ENCODE measurements around the gene FAM162A.

FAM162A gene

GRCh38 chr3:122351612-122352011, 32.4 kb upstream of the FAM162A start (continued):
- TF ChIP-seq, protein P1, sequence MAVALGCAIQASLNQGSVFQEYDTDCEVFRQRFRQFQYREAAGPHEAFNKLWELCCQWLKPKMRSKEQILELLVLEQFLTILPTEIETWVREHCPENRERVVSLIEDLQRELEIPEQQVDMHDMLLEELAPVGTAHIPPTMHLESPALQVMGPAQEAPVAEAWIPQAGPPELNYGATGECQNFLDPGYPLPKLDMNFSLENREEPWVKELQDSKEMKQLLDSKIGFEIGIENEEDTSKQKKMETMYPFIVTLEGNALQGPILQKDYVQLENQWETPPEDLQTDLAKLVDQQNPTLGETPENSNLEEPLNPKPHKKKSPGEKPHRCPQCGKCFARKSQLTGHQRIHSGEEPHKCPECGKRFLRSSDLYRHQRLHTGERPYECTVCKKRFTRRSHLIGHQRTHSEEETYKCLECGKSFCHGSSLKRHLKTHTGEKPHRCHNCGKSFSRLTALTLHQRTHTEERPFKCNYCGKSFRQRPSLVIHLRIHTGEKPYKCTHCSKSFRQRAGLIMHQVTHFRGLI (tag by site-specific recombination; IDR thresholded peaks at IDR 0.05) = no peak
- no peak for TF ChIP-seq SP2 (tag by site-specific recombination; IDR thresholded peaks at IDR 0.05)
- no peak for TF ChIP-seq ZNF707 (tag by site-specific recombination; IDR thresholded peaks at IDR 0.05)

DNA sequence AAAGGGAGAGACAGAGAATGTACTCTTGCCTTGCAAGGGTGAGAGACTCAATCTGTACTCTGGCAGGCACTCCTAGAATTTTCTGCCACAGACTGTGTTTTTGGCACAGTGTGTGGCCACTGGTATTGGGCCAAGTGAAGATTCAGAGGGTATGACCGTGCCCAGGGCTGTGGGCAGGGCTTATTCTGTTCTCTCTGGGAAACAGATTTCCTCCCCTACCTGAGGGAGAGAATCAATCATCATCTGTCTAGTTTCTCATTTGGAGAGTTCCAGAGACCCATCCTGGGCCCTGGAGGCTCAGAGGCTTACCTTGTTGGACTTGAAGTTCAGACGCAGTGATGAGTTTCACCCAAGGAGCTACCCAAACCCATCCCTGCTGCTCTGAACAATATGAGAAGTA, 30.8 kb upstream of the FAM162A start:
- CTCF ChIA-PET = no interaction called here
- Histone ChIP-seq H3K4me3 (ENCODE audit: low read depth, low read length) (no peak overlapping the region), H3K27ac (ENCODE audit: extremely low read depth, low read depth, low read length) (no peak overlapping the region), H3K4me1 (ENCODE audit: control insufficient read depth, insufficient read depth, low read length) (no peaks in the 10 kb centered on the region), H3K36me3 (ENCODE audit: control insufficient read depth in 2 of 2, insufficient read depth in 1 of 2, low read length in 2 of 2) (peaks cover 0 to 4% of the 10 kb centered on the region in 2 experiments; a peak in 1 of 3 replicates), H3K9me3 (ENCODE audit: control insufficient read depth, insufficient read depth, low read depth, low read length) (no peaks in the 10 kb centered on the region)
- POLR2A ChIA-PET = no interaction called here
- no peak for TF ChIP-seq ZNF174 (tag by site-specific recombination; IDR thresholded peaks at IDR 0.05)
- TF ChIP-seq ZNF488 (tag by site-specific recombination; IDR thresholded peaks at IDR 0.05) = no peak

- Histone ChIP-seq H3K27ac (ENCODE audit: extremely low read depth, low read depth, low read length) (no peak overlapping the region), H3K36me3 (ENCODE audit: control insufficient read depth in 2 of 2, insufficient read depth in 1 of 2, low read length in 2 of 2) (peaks cover 0 to 11% of the 10 kb centered on the region in 2 experiments; a peak in 1 of 3 replicates), H3K9me3 (ENCODE audit: control insufficient read depth, insufficient read depth, low read depth, low read length) (no peaks in the 10 kb centered on the region), H3K4me3 (ENCODE audit: low read depth, low read length) (no peak overlapping the region), H3K4me1 (ENCODE audit: control insufficient read depth, insufficient read depth, low read length) (no peaks in the 10 kb centered on the region)
- CTCF ChIA-PET = no interaction called here
- POLR2A ChIA-PET = no interaction called here
- TF ChIP-seq ZNF555 (tag by site-specific recombination; conservative IDR thresholded peaks at IDR 0.05) (no peak), ELK4 (IDR thresholded peaks at IDR 0.05; ENCODE audit: borderline replicate concordance, low read depth, low read length) (no peak), ZNF16 (tag by site-specific recombination; IDR thresholded peaks at IDR 0.05; ENCODE audit: low read depth) (no peak), ZSCAN4 (tag by site-specific recombination; IDR thresholded peaks at IDR 0.05) (no peak), KLF7 (tag by site-specific recombination; IDR thresholded peaks at IDR 0.05; ENCODE audit: borderline replicate concordance) (no peak), ZSCAN16 (tag by site-specific recombination; IDR thresholded peaks at IDR 0.05) (no peak), MYNN (tag by site-specific recombination; IDR thresholded peaks at IDR 0.05; ENCODE audit: borderline replicate concordance) (no peak), ZNF549 (tag by site-specific recombination; IDR thresholded peaks at IDR 0.05) (no peak), ZNF169 (tag by site-specific recombination; IDR thresholded peaks at IDR 0.05) (no peak)
- TF ChIP-seq, protein P2, sequence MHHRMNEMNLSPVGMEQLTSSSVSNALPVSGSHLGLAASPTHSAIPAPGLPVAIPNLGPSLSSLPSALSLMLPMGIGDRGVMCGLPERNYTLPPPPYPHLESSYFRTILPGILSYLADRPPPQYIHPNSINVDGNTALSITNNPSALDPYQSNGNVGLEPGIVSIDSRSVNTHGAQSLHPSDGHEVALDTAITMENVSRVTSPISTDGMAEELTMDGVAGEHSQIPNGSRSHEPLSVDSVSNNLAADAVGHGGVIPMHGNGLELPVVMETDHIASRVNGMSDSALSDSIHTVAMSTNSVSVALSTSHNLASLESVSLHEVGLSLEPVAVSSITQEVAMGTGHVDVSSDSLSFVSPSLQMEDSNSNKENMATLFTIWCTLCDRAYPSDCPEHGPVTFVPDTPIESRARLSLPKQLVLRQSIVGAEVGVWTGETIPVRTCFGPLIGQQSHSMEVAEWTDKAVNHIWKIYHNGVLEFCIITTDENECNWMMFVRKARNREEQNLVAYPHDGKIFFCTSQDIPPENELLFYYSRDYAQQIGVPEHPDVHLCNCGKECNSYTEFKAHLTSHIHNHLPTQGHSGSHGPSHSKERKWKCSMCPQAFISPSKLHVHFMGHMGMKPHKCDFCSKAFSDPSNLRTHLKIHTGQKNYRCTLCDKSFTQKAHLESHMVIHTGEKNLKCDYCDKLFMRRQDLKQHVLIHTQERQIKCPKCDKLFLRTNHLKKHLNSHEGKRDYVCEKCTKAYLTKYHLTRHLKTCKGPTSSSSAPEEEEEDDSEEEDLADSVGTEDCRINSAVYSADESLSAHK (tag by site-specific recombination; IDR thresholded peaks at IDR 0.05) = no peak
- TF ChIP-seq, protein P3, sequence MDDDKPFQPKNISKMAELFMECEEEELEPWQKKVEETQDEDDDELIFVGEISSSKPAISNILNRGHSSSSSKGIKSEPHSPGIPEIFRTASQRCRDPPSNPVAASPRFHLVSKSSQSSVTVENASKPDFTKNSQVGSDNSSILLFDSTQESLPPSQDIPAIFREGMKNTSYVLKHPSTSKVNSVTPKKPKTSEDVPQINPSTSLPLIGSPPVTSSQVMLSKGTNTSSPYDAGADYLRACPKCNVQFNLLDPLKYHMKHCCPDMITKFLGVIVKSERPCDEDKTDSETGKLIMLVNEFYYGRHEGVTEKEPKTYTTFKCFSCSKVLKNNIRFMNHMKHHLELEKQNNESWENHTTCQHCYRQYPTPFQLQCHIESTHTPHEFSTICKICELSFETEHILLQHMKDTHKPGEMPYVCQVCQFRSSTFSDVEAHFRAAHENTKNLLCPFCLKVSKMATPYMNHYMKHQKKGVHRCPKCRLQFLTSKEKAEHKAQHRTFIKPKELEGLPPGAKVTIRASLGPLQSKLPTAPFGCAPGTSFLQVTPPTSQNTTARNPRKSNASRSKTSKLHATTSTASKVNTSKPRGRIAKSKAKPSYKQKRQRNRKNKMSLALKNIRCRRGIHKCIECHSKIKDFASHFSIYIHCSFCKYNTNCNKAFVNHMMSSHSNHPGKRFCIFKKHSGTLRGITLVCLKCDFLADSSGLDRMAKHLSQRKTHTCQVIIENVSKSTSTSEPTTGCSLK (tag by site-specific recombination; IDR thresholded peaks at IDR 0.05) = no peak
- TF ChIP-seq, protein P4, sequence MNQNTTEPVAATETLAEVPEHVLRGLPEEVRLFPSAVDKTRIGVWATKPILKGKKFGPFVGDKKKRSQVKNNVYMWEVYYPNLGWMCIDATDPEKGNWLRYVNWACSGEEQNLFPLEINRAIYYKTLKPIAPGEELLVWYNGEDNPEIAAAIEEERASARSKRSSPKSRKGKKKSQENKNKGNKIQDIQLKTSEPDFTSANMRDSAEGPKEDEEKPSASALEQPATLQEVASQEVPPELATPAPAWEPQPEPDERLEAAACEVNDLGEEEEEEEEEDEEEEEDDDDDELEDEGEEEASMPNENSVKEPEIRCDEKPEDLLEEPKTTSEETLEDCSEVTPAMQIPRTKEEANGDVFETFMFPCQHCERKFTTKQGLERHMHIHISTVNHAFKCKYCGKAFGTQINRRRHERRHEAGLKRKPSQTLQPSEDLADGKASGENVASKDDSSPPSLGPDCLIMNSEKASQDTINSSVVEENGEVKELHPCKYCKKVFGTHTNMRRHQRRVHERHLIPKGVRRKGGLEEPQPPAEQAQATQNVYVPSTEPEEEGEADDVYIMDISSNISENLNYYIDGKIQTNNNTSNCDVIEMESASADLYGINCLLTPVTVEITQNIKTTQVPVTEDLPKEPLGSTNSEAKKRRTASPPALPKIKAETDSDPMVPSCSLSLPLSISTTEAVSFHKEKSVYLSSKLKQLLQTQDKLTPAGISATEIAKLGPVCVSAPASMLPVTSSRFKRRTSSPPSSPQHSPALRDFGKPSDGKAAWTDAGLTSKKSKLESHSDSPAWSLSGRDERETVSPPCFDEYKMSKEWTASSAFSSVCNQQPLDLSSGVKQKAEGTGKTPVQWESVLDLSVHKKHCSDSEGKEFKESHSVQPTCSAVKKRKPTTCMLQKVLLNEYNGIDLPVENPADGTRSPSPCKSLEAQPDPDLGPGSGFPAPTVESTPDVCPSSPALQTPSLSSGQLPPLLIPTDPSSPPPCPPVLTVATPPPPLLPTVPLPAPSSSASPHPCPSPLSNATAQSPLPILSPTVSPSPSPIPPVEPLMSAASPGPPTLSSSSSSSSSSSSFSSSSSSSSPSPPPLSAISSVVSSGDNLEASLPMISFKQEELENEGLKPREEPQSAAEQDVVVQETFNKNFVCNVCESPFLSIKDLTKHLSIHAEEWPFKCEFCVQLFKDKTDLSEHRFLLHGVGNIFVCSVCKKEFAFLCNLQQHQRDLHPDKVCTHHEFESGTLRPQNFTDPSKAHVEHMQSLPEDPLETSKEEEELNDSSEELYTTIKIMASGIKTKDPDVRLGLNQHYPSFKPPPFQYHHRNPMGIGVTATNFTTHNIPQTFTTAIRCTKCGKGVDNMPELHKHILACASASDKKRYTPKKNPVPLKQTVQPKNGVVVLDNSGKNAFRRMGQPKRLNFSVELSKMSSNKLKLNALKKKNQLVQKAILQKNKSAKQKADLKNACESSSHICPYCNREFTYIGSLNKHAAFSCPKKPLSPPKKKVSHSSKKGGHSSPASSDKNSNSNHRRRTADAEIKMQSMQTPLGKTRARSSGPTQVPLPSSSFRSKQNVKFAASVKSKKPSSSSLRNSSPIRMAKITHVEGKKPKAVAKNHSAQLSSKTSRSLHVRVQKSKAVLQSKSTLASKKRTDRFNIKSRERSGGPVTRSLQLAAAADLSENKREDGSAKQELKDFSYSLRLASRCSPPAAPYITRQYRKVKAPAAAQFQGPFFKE (tag by site-specific recombination; IDR thresholded peaks at IDR 0.05; ENCODE audit: borderline replicate concordance) = no peak
These were observed 30.0 kb upstream of the FAM162A start for GRCh38 chr3:122353893-122354401.
